Astrocyte (in vitro differentiated cells and primary cell): ENCODE measurements around the gene FAM227A.

Source experiments
- CTCF ChIP-seq: IDR thresholded peaks from 2 replicates; pipeline ENCODE4 v1.5.1; 2011; ENCODE audit warnings: low read depth, mild to moderate bottlenecking, inconsistent platforms, low read length, moderate library complexity; ENCODE audit not compliant: insufficient read depth
- EZH2 ChIP-seq: IDR thresholded peaks from 2 replicates; pipeline ENCODE4 v1.6.1; 2012; ENCODE audit warnings: mild to moderate bottlenecking, low read length, inconsistent platforms; ENCODE audit not compliant: insufficient read depth

- no peak for TF ChIP-seq CTCF
- TF ChIP-seq EZH2, result no peak
Measured at GRCh38 chr22:38607680-38608079, 48.5 kb downstream of the FAM227A start.
